Measurements from ENCODE around the gene ZBTB20. TPM values are rescaled to one million over a fixed set of nuclear protein-coding genes. Genes with fewer than 3 reads are reported as not detected.

ZBTB20 gene
- total and polyA plus RNA-seq, 12 donors, result 2.8 to 167 (median 108) TPM

- no peaks in the 10 kb centered on the region for H3K4me1 ChIP-seq (replicated peaks in 1 of 2)
- TF ChIP-seq POLR2A (IDR thresholded peaks at IDR 0.05) (no peak), CTCF (IDR thresholded peaks at IDR 0.05) (no peak)
- intact Hi-C loops (cut with DNase I), result no loop called here
- no peaks in the 10 kb centered on the region for H3K36me3 ChIP-seq (replicated peaks in 1 of 2)
- H3K27ac ChIP-seq, result no peak overlapping the region
- DNase-seq, result no peak
- H3K4me3 ChIP-seq, result no peak overlapping the region
- H3K9me3 ChIP-seq (replicated peaks in 1 of 3), result no peaks in the 10 kb centered on the region
- no peaks in the 10 kb centered on the region for H3K27me3 ChIP-seq
Measured at GRCh38 chr3:115062412-115062956, 84.6 kb downstream of the ZBTB20 start.

- TF ChIP-seq POLR2A (IDR thresholded peaks at IDR 0.05) (no peak), CTCF (IDR thresholded peaks at IDR 0.05) (no peak)
- Histone ChIP-seq H3K9me3 (replicated peaks in 1 of 3) (no peaks in the 10 kb centered on the region), H3K27ac (no peak overlapping the region), H3K4me1 (replicated peaks in 1 of 2) (no peaks in the 10 kb centered on the region), H3K4me3 (no peak overlapping the region), H3K27me3 (no peaks in the 10 kb centered on the region), H3K36me3 (replicated peaks in 1 of 2) (no peaks in the 10 kb centered on the region)
- DNase-seq, result peak in 1 of 7 donors; percentile 17
- intact Hi-C loops (cut with DNase I), result no loop called here
- WGBS, 4 donors, result 35 to 49% (median 38%) methylated on average over 2 of the region's 2 CpGs
Measured at GRCh38 chr3:115062009-115062408, 85.1 kb downstream of the ZBTB20 start.

- DNase-seq, result no peak
- Histone ChIP-seq H3K36me3 (replicated peaks in 1 of 2) (no peaks in the 10 kb centered on the region), H3K27ac (no peak overlapping the region), H3K4me1 (replicated peaks in 1 of 2) (no peaks in the 10 kb centered on the region), H3K27me3 (no peaks in the 10 kb centered on the region), H3K9me3 (replicated peaks in 1 of 3) (no peaks in the 10 kb centered on the region), H3K4me3 (no peak overlapping the region)
- no peak for TF ChIP-seq POLR2A (IDR thresholded peaks at IDR 0.05)
- TF ChIP-seq CTCF (IDR thresholded peaks at IDR 0.05), result no peak
- WGBS, 4 donors, result 53 to 59% (median 56%) methylated on average over 3 of the region's 3 CpGs
- intact Hi-C loops (cut with DNase I), result no loop called here
Measured at GRCh38 chr3:115052906-115053305, 94.2 kb downstream of the ZBTB20 start.

GRCh38 chr3:115042351-115042750, 104.7 kb downstream of the ZBTB20 start:
- no peak for DNase-seq
- intact Hi-C loops (cut with DNase I), result no loop called here
- 78 to 82% (median 80%) methylated on average over 3 of the region's 3 CpGs for WGBS, 4 donors
- H3K36me3 ChIP-seq (replicated peaks in 1 of 2), result no peaks in the 10 kb centered on the region
- no peak overlapping the region for H3K4me3 ChIP-seq
- no peaks in the 10 kb centered on the region for H3K9me3 ChIP-seq (replicated peaks in 1 of 3)
- H3K4me1 ChIP-seq (replicated peaks in 1 of 2), result no peaks in the 10 kb centered on the region
- H3K27ac ChIP-seq, result no peak overlapping the region
- TF ChIP-seq CTCF (IDR thresholded peaks at IDR 0.05), result no peak
- no peak for TF ChIP-seq POLR2A (IDR thresholded peaks at IDR 0.05)
- no peaks in the 10 kb centered on the region for H3K27me3 ChIP-seq
